Sigmoid colon (tissue), 7 donors: Measurements from ENCODE around the gene RPS3. TPM values are rescaled to one million over a fixed set of nuclear protein-coding genes. Genes with fewer than 3 reads are reported as not detected.

Source experiments
- DNase-seq: peaks from one replicate; pipeline ENCODE4 v3.0.0-alpha.2; 2019
- H3K27ac ChIP-seq, 4 donors: fragments of 200-600 bp; sonication (generic); one replicate each; pipeline ENCODE4 v1.5.1; 2016 to 2019; ENCODE audit warnings: mild to moderate bottlenecking in 1 of 4
- H3K27me3 ChIP-seq, 3 donors: fragments of 200-600 bp; sonication (generic); one replicate each; pipeline ENCODE4 v1.5.1; 2019; ENCODE audit warnings: mild to moderate bottlenecking in 1 of 3
- H3K36me3 ChIP-seq, 4 donors: fragments of 200-600 bp; sonication (generic); one replicate each; pipeline ENCODE4 v1.5.1; 2016 to 2019
- H3K4me1 ChIP-seq, 4 donors: fragments of 200-600 bp; sonication (generic); one replicate each; pipeline ENCODE4 v1.5.1; 2017 to 2019
- H3K4me3 ChIP-seq, 4 donors: fragments of 200-600 bp; sonication (generic); one replicate each; pipeline ENCODE4 v1.5.1; 2017 to 2019; ENCODE audit warnings: mild to moderate bottlenecking in 2 of 4, moderate library complexity in 1 of 4
- H3K9me3 ChIP-seq, 4 donors: fragments of 200-600 bp in 3 of 4; sonication (generic) in 3 of 4; one replicate each; pipeline versions ENCODE4 v1.5.1 to v1.6.1; 2013 to 2019
- CTCF ChIP-seq, 4 experiments: fragments of 450-650 bp in 3 of 4; fragments of 200-600 bp in 1 of 4; IDR thresholded peaks; one replicate each; pipeline ENCODE4 v1.5.1; 2016 to 2019; ENCODE audit warnings: antibody characterized with exemption in 4 of 4, mild to moderate bottlenecking in 3 of 4, moderate library complexity in 2 of 4
- EP300 ChIP-seq, 4 donors: sonication (generic); formaldehyde crosslinking; IDR thresholded peaks; one replicate each; pipeline ENCODE4 v1.6.1; 2017; ENCODE audit warnings: antibody characterized with exemption in 4 of 4
- POLR2A ChIP-seq, 2 donors: fragments of 450-650 bp; IDR thresholded peaks; one replicate each; pipeline ENCODE4 v1.6.1; 2016; ENCODE audit warnings: antibody characterized with exemption in 2 of 2, mild to moderate bottlenecking in 2 of 2, moderate library complexity in 2 of 2
- POLR2AphosphoS5 ChIP-seq, 4 donors: sonication (generic); formaldehyde crosslinking; IDR thresholded peaks; one replicate each; pipeline ENCODE4 v1.6.1; 2017; ENCODE audit warnings: antibody characterized with exemption in 4 of 4
- WGBS, 2 donors: extraction: QIAGEN DNeasy Blood & Tissue Kit; methylation state at CpG; one replicate each; pipeline ENCODE4 v1.1.7; 2013; 5-methylcytosine and 5-hydroxymethylcytosine counted together
- intact Hi-C: fragments of 100-400 bp; cut with DNase I; formaldehyde crosslinking; loops from one replicate; pipeline ENCODE4 v1.15.1; 2023
- polyA plus RNA-seq, 3 donors: library from polyadenylated mRNA; stranded (reverse); fragments of 200-250 nt; gene quantifications; one replicate each; pipeline ENCODE4 v1.2.3, GENCODE V29; 2013
- total RNA-seq, 4 donors: library from RNA; depleted of rRNA; stranded (reverse); fragments of >200 nt; gene quantifications; one replicate each; pipeline ENCODE4 v1.1.0, GENCODE V29; 2016
- donor health status: healthy with polysubstance abuse.
- donor health status: Bipolar disorder and iron deficiency.
- donor health status: healthy.

RPS3 gene
- total and polyA plus RNA-seq, 7 donors, result 967 to 4,083 (median 2,377) TPM

- intact Hi-C loops, result no loop called here
- Histone ChIP-seq H3K4me1 (peaks cover 0 to 31% (median 23%) of the 10 kb centered on the region in 4 donors), H3K36me3 (peaks cover 0 to 46% (median 36%) of the 10 kb centered on the region in 4 donors), H3K4me3 (peak overlapping the region; percentile 51 to 72 (median 66)), H3K27ac (peak overlapping the region; percentile 86 to 91 (median 90)), H3K27me3 (no peaks in the 10 kb centered on the region), H3K9me3 (no peaks in the 10 kb centered on the region)
- WGBS, 2 donors, result 2 to 10% methylated on average over 11 of the region's 11 CpGs
- TF ChIP-seq CTCF (IDR thresholded peaks at IDR 0.05) (no peak), POLR2A (IDR thresholded peaks at IDR 0.05) (no peak), POLR2AphosphoS5 (IDR thresholded peaks at IDR 0.05) (no peak), EP300 (IDR thresholded peaks at IDR 0.05) (no peak)
- DNase-seq, result no peak
Observed at GRCh38 chr11:75400146-75400865, 988 bp downstream of the RPS3 start.

- intact Hi-C loops, result no loop called here
- TF ChIP-seq POLR2AphosphoS5 (IDR thresholded peaks at IDR 0.05) (no peak), POLR2A (IDR thresholded peaks at IDR 0.05) (no peak), EP300 (IDR thresholded peaks at IDR 0.05) (no peak), CTCF (IDR thresholded peaks at IDR 0.05) (no peak)
- no peak overlapping the region for H3K27ac ChIP-seq
- no peaks in the 10 kb centered on the region for H3K27me3 ChIP-seq
- no peaks in the 10 kb centered on the region for H3K9me3 ChIP-seq
- H3K4me3 ChIP-seq, result no peak overlapping the region
- no peak for DNase-seq
- peaks cover 0 to 31% (median 23%) of the 10 kb centered on the region in 4 donors for H3K4me1 ChIP-seq
- H3K36me3 ChIP-seq, result peaks cover 0 to 65% (median 45%) of the 10 kb centered on the region in 4 donors
- 81 to 86% methylated on average over 10 of the region's 10 CpGs for WGBS, 2 donors
Observed at GRCh38 chr11:75402002-75402773, 2.9 kb downstream of the RPS3 start.

GRCh38 chr11:75403037-75403436 is 3.7 kb downstream of the RPS3 start:
- no peak for TF ChIP-seq CTCF (IDR thresholded peaks at IDR 0.05)
- TF ChIP-seq EP300 (IDR thresholded peaks at IDR 0.05), result no peak
- no peak for TF ChIP-seq POLR2A (IDR thresholded peaks at IDR 0.05)
- TF ChIP-seq POLR2AphosphoS5 (IDR thresholded peaks at IDR 0.05), result no peak

GRCh38 chr11:75403983-75404658 is 4.8 kb downstream of the RPS3 start:
- H3K4me1 ChIP-seq, result peaks cover 0 to 31% (median 23%) of the 10 kb centered on the region in 4 donors
- TF ChIP-seq POLR2A (IDR thresholded peaks at IDR 0.05) (no peak), CTCF (IDR thresholded peaks at IDR 0.05) (no peak), EP300 (IDR thresholded peaks at IDR 0.05) (no peak), POLR2AphosphoS5 (IDR thresholded peaks at IDR 0.05) (no peak)
- no peaks in the 10 kb centered on the region for H3K9me3 ChIP-seq
- H3K4me3 ChIP-seq, result no peak overlapping the region
- no peak for DNase-seq
- H3K27me3 ChIP-seq, result no peaks in the 10 kb centered on the region
- intact Hi-C loops, result no loop called here
- H3K36me3 ChIP-seq, result peaks cover 0 to 76% (median 47%) of the 10 kb centered on the region in 4 donors
- 79 to 89% methylated on average over 15 of the region's 15 CpGs for WGBS, 2 donors
- H3K27ac ChIP-seq, result no peak overlapping the region

More at GRCh38 chr11:75403037-75403436, 3.7 kb downstream of the RPS3 start:
- no peak for DNase-seq
- WGBS, 2 donors, result 71 to 81% methylated on average over 1 of the region's 1 CpG
- Histone ChIP-seq H3K27me3 (no peaks in the 10 kb centered on the region), H3K4me3 (no peak overlapping the region), H3K27ac (no peak overlapping the region), H3K4me1 (peaks cover 0 to 31% (median 23%) of the 10 kb centered on the region in 4 donors), H3K9me3 (no peaks in the 10 kb centered on the region), H3K36me3 (peaks cover 0 to 66% (median 45%) of the 10 kb centered on the region in 4 donors)
- intact Hi-C loops, result no loop called here
